ENCODE measurements around the gene CDIPT.
"Not testable (repeated sequence)": the region's sequence is repeated elsewhere in the genome, so short reads cannot be mapped to it uniquely, and the experiment has no call there.

Gene CDIPT

DNA sequence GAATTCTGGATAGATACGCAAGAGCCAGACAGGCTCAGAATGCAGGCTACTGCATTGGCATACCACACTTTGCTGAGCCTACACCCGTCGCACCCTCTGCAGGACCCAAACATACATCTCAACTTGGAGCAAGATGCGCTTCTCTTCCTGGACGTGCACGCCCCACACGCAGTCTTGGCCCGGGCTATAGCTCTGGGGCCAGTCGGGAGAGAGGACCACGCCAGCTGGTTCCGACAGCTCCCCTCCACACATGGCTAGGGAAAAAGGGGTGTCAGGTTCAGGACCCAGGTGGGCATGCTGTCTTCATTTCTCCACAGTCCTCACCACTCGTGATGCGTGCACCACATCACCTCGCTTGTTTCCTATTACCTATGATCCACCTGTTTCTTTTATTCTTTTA lies 15.1 kb upstream of the CDIPT start:
- TF ChIP-seq ZNF274 (IDR thresholded peaks at IDR 0.05; ENCODE audit: low read depth, low read length) = no peak
- no peak overlapping the region for H3K4me3 ChIP-seq (ENCODE audit: low read length)

DNA sequence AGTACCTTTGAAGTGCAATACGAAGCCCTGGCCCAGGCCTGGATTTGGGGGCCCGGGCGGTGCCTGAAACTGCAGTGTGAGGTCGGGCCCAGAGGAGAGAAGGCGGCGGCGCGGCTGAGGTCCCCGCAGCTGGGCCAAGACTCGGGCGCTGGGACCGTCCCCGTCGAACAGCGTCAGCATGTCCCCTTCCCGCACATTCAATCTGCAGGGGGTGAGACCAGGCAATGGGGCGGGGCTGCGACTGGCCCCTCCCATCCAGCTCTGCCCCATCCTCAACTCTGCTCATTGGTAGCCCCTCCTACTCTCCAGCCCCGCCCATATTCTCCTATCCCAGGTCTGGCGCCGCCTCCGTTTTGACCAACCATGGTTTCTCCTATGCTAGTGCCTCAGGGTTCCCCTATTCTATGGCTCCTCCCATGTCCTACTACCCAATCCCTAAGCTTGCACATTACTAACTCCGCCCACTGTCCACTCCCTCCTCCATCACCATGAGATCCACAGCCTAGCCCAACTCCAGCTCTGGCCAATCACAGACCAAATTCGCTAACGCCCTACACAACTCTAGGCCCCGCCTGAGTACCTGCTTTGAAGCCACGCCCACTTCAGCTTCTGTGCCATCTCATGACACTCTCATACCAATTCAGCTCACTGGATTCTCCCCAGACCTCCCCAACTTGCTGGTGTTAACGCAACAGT lies 14.4 kb upstream of the CDIPT start:
- no peak overlapping the region for H3K4me3 ChIP-seq (ENCODE audit: low read length)
- no peak for TF ChIP-seq ZNF274 (IDR thresholded peaks at IDR 0.05; ENCODE audit: low read depth, low read length)

DNA sequence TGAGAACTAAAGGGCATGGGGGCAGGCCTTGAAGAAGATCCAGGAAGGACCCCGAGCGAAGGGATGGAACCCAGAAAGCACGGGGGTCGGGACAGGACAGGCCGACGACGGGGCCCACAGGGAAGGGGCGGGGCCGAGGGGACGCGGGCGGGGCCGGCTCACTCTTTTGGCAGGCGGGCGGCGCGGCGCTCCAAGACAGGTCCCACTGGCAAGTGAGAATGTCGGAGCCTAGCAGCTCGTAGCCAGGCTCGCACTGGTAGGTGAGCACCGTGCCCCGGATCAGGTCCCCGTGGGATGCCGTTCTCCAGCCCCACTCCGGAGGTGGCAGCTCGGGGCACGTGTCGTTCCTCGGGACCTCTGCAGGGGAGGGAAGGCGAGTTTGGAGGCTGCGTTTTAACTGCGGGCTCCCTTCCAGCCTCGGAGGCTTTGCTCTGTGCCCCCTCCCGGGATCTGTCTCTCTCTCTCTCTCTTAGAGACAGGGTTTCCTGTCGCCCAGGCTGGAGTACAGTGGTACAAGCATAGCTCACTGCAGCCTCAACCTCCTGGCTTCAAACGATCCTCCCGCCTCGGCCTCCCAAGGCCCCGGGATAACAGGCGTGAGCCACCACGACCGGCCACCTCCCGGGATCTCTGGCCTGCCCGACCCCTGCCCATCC lies 13.7 kb upstream of the CDIPT start:
- H3K4me3 ChIP-seq (ENCODE audit: low read length) = no peak overlapping the region
- TF ChIP-seq ZNF274 (IDR thresholded peaks at IDR 0.05; ENCODE audit: low read depth, low read length) = no peak

DNA sequence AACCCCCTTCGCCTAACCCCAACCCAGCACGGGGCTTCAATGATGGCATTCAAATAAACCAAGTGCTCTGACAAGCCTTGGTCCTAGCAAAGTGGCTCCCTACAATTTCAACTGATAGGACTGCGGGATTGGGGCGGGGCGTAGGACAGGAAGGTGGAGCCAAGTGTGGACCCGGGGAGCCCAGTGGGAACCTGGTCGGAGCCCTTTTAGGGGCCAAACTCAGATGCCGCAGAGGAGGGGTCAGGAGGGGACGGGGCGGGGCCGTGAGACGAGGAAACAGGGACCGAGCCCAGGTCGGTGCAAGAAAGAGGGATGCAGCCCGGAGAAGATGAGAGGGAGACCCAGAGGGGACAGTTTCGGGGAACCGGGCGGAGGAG lies 13.2 kb upstream of the CDIPT start:
- TF ChIP-seq ZNF274 (IDR thresholded peaks at IDR 0.05; ENCODE audit: low read depth, low read length) = no peak
- no peak overlapping the region for H3K4me3 ChIP-seq (ENCODE audit: low read length)

DNA sequence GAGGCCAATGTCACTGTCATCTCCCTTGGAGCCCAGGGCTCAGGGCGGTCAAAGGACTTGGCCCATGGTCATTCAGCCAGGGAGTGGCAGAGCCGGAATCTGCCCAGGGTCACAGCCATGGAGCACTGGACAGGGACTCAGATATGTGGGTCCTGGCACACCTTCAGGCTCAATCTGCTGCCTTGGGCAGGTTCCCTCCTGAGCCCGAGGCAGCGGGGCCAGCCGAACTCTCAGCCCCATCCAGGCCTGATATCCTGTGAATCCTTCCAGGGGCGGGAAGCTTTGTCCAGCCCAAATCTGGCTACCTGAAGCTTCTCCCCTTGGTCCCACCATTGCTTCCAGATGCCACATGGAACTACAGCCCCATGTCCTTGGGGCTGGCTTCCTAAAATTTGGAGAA lies 12.2 kb upstream of the CDIPT start:
- no peak for TF ChIP-seq ZNF274 (IDR thresholded peaks at IDR 0.05; ENCODE audit: low read depth, low read length)
- H3K4me3 ChIP-seq (ENCODE audit: low read length) = no peak overlapping the region

DNA sequence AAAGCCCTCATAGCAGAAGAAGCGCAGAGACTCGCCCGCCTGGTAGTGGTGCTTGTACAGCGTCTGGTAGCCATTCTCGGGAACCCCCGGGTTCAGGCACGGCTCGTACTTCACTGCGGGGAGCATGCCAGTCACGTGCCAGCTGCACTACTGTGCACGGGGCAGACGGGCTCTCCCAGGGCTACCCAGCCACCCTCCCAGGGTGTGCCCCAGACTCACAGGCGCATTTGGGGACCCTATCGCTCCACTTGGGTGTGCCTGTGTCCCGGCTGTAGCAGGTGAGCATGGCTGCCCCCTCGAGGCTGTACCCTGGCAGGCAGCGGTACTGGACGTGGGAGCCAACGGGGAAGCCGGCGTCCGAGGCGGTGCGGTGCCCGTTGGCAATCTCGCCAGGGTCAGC lies 10.3 kb upstream of the CDIPT start:
- no peak overlapping the region for H3K4me3 ChIP-seq (ENCODE audit: low read length)

DNA sequence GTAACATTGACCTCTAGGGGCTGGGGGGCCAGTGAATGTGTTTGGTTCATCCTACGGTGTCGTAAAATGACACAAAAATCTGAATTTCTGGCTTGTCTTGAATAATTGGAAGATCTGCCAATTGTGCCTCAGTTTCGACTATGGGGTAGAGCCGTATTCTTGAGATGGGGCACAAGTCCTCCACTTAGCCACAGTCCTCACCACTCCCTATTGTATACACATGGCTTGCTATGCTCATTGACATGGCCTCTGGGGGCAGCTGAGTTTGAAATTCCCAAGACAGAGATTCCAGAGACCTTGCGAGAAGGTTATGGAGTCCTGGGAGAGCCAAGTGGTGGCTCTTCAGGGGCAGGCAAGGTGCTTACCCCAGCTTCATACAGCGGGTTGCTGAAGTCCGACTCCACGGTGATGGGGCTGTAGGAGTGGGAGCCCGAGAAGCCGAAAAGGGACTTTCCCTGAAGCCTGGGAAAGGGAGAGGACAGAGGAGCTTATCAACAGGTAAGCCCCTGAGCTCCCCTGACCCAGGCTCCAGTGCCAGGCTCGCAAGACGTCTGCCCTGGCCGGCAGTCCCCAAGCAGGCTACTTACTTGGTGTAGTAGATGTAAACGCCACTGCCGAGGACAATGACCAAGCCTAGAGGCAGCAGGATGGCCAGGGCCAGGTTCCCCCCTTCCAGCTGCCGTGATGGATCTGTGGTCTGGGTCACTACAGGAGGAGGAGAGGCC lies 9.0 kb upstream of the CDIPT start:
- H3K4me3 ChIP-seq (ENCODE audit: low read length) = no peak overlapping the region
- no peak for TF ChIP-seq ZNF274 (IDR thresholded peaks at IDR 0.05; ENCODE audit: low read depth, low read length)

More for the DNA sequence above, 10.3 kb upstream of the CDIPT start:
- no peak for TF ChIP-seq ZNF274 (IDR thresholded peaks at IDR 0.05; ENCODE audit: low read depth, low read length)

DNA sequence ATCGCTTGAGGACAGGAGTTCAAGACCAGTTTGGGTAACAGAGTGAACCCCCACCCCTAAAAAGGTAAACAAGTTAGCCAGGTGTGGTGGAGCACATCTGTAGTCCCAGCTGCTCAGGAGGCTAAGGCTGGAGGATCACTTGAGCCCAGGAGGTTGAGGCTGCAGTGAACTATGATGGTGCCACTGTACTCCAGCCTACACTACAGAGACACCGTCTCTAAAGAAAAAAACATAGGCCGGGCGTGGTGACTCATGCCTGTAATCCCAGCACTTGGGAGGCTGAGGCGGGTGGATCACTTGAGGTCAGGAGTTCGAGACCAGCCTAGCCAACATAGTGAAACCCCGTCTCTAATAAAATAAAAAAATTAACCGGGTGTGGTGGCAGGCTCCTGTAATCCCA lies 6.0 kb upstream of the CDIPT start:
- H3K4me3 ChIP-seq (ENCODE audit: low read length) = not testable (repeated sequence)

DNA sequence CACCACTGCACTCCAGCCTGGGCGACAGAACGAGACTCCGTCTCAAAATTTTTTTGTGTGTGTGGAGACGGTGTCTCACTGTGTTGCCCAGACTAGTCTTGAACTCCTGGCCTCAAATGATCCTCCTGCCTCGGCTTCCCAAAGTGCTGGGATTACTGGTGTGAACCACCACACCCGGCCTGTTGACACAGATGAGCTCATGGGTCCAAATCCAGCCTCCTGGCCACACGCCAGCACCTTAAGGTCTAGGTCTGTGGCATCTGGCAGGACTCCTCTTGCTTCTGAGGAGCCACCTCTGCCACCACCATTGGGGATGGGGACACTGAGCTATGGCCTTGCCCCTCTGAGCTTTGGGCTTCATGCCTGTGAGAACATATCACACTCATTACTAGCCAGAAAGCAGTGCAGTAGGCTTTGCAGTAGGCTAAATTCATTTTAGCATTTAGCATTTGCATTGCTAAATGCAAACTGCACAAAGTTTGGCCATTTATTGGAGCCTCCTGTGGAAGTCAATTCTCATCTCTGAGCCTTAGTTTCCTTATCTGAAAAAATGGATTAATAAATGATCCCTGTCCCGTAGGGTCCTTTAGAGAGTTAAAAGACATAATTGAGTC lies 5.5 kb upstream of the CDIPT start:
- no peak for TF ChIP-seq ZNF274 (IDR thresholded peaks at IDR 0.05; ENCODE audit: low read depth, low read length)
- H3K4me3 ChIP-seq (ENCODE audit: low read length) = no peak overlapping the region

DNA sequence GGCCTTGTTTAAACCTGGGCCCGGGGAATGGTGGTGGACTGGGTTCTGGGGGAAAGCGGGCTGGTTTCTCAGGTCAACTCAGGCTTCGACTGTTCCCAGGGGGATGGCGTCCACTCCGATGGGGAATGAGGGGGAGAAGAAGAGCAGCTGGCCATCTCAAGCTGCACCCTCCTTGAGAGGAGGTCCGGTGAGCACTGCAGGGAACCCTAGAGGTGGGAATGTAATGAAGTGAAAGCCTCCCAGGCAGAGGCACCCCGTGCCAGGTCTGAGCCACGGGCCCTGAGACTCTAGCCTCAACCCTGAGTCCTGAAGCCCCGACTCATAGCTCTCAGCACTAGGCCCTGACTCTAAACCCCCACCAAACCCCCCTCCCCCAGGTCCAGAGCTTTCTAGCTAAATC lies 1.2 kb upstream of the CDIPT start:
- no peak overlapping the region for H3K4me3 ChIP-seq (ENCODE audit: low read length)
- TF ChIP-seq ZNF274 (IDR thresholded peaks at IDR 0.05; ENCODE audit: low read depth, low read length) = no peak

DNA sequence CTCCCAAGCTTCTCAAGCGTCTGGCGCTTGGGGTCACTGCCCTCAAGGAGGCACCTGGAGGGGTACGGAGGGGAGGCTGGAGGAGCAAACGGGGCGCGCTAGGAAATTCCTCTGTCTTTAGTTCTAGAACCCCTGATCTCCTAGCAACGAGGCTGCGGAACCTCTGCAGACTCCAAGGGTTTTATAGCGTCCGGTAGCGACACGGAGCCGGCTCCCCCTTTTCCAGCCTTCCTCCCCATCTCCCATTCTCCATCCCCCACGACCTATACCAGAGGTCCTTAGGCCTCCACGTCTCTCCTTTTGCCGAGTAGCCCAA lies 601 bp upstream of the CDIPT start:
- TF ChIP-seq ZNF274 (IDR thresholded peaks at IDR 0.05; ENCODE audit: low read depth, low read length) = no peak
- H3K4me3 ChIP-seq (ENCODE audit: low read length) = peak overlapping the region; percentile 8; the same call in 1 of the 2 replicates

DNA sequence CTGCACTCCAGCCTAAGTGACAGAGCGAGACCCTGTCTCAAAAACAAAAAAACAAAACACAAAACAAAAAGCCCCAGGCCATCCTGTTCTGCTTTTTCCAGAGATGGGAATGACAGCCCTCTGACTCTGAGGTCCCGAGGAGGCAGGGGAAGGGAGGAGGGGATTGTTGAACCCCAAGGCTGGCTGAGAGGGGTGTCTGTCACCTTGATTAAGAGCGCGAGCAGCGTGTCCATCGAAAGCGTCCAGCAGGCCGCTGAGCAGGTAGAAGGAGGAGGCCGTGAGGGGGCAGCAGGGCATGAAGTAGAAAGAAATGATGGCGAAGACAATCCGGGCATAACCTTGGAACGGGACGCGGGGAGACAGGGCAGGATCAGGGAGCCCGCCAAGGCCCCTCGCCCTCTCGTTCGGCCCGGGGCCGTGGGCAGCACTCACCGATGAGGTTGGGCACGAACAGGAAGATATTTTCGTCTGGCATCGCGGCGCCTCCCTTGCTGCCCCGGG lies 593 bp downstream of the CDIPT start:
- peak overlapping the region; percentile 73 for H3K4me3 ChIP-seq (ENCODE audit: low read length)
- no peak for TF ChIP-seq ZNF274 (IDR thresholded peaks at IDR 0.05; ENCODE audit: low read depth, low read length)

DNA sequence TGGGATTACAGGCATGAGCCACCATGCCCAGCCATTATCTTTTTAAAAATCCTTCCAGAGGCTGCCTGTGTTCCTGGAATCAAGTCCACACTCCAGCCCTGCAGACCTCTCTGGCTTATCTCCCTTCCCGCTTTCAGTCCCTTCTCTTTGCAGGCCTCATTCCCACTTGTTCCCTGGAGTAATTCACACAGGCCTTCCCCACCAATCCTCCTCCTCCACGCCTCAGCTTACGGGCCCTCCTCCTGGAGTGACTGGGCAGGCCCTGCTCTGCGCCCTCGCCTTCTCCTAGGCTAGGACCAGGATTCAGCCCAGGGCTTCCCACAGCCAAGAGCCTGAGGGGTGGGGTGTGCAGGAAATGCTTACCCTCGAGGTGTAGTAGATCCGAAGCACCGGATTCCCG lies 2.8 kb downstream of the CDIPT start:
- TF ChIP-seq ZNF274 (IDR thresholded peaks at IDR 0.05; ENCODE audit: low read depth, low read length) = no peak
- no peak overlapping the region for H3K4me3 ChIP-seq (ENCODE audit: low read length)

DNA sequence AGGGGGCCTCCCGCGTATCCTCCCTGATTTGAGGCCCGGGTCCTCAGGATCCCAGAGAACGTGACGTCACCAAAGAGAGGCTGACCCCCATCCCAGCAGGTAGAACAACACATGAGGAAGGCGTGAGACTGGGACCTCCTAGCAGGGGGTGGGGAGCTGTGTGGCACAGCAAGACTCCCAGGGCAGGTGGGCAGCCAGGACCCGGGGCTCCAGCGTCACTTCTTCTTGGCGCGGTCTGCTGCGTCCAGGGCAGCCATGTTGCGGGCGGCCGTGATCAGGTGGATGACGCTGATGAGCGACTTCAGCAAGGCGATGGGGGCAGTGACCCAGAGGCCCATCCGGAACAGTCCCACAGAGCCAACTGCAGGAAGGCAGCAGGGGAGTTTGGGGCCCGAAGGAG lies 4.1 kb downstream of the CDIPT start:
- TF ChIP-seq ZNF274 (IDR thresholded peaks at IDR 0.05; ENCODE audit: low read depth, low read length) = no peak
- no peak overlapping the region for H3K4me3 ChIP-seq (ENCODE audit: low read length)

Measured in GM08714 (cell line).